GM21381 (cell line): ENCODE results near the gene PLP1.
"Not testable (repeated sequence)": the region's sequence is repeated elsewhere in the genome, so short reads cannot be mapped to it uniquely, and the experiment has no call there.

Experiments
- ATAC-seq: cut with Tn5 transposase; IDR thresholded peaks from one replicate; pipeline ENCODE4 v1.9.1; 2021; ENCODE audit warnings: mild to moderate bottlenecking, moderate library complexity; ENCODE audit not compliant: unreplicated experiment

The PLP1 gene

DNA sequence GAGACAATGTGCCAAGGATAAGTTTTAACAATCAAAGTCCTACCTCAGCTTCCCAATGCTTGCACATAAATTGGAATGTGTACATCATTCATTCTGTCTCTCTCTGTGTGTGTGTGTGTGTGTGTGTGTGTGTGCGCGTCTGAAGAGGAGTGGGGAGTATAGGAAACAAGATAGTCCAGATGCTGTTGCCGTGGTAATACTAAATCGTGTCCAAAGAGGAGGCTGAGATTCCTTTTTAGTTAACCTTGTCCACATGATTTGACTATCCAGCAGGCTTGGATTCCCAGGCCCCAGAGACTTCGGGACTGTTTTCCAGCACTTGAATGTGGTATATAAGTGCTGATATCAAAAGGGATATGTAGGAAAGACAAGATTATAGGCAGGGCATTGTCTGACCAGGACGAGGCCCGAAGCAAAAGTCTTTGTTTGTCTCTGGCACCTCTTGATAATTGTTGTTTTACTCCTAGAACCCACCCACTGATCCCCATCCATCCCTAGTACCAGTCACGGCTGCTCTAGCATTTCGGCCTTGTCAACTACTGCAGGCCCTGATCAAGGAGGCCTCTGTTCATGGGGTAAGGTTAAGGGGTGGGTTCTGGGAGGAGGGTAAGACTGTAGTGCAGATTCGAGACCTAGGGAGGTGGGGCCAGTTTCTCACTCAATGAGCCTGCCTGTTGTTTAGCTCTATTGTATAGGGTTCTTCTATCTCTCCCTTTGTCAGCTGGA, 3.9 kb downstream of the PLP1 start:
- no peak for ATAC-seq

- no peak for ATAC-seq
These were observed 4.4 kb downstream of the PLP1 start for GRCh38 chrX:103781062-103781402.

- no peak for ATAC-seq
These were observed 5.1 kb downstream of the PLP1 start for GRCh38 chrX:103781706-103782105.

GRCh38 chrX:103782640-103783039, 6.0 kb downstream of the PLP1 start:
- no peak for ATAC-seq

DNA sequence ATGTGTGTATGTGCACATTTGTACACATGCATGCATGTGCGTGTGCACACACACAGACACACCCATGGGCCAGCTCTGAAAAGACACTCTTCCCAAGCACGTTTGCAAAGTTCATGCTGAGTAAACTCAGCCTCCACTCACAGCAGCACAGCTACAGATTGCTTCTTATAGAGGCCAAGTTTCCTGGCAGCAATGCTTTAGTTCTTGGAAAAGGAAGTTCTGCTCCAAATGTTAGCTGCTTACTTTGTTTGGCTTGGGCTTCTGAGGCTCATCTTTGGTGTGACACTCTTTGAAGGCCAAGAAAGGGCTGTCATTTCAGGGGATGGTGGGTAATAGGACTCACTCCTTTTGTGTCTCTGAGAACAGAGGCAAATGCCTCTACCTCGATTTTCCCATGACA, 6.6 kb downstream of the PLP1 start:
- no peak for ATAC-seq

DNA sequence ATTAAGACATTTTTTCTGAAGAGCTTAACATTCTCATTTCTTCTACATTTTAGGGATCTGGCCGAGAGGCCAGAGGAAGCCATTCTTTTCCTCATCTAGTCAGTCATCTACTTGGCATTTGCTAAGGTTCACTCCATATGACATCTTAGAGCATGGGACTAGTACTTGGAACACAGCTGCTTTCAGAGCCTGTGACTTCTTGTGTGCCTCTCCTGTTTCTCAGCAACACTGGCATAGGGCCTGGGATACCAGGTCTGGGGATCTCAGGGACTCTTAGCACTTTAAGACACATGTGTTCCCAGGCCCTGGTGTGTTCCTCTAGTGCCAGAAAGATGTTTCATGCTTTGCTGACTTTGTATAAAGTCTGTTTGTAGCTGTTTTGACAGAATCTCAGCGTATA, 7.3 kb downstream of the PLP1 start:
- no peak for ATAC-seq

DNA sequence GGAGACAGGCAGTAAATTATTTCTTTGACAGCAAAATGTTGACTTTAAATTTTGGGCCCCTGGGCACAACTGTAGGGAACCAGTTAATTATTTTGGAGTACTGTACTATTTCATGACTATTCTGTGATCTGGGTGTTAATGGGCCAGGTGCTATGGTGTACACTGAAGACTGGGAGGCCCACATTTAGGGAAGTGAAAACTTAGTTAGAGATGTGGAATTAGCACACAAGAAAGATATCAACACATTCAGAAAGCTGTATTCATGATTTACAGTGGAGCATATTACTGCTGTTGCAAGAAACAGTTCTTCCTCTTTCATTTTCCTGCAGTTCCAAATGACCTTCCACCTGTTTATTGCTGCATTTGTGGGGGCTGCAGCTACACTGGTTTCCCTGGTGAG, 12.4 kb downstream of the PLP1 start:
- ATAC-seq: peak; percentile 88

DNA sequence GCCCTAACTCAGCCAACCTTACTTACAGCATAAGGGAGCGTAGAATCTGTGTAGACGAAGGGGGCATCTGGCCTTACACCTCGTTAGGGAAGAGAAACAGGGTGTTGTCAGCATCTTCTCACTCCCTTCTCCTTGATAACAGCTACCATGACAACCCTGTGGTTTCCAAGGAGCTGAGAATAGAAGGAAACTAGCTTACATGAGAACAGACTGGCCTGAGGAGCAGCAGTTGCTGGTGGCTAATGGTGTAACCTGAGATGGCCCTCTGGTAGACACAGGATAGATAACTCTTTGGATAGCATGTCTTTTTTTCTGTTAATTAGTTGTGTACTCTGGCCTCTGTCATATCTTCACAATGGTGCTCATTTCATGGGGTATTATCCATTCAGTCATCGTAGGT, 14.6 kb downstream of the PLP1 start:
- ATAC-seq: no peak

- no peak for ATAC-seq
These were observed 15.3 kb downstream of the PLP1 start for GRCh38 chrX:103791826-103792485.

DNA sequence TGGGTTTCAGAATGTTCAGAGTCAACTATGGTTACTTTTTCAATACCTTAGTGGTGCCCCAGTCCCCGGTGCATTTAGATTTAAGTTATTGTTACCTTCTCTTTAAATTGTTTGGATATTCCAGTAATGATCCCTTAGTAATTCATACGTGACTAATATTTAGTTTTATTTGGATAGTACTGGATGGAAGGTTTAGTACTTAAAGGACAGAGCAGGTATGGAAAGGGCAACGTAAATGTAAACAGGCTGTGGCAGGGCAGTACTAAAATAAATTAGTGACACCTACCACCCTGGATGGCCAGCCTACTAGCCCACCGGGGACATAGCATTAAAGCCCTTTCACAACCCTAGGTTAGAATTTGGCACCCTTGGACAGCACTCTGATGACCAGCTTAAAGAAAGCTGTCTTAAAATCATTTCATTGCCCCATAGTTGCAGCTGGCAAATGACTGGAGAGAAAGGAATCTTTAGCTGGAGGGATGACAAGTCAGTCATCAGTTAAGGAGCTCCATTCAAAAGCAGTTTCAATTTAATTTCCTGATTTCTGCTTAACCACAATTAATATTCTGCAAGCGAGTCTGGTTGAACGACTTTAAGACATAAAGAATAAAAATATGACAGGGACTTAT, 16.4 kb downstream of the PLP1 start:
- ATAC-seq: no peak

DNA sequence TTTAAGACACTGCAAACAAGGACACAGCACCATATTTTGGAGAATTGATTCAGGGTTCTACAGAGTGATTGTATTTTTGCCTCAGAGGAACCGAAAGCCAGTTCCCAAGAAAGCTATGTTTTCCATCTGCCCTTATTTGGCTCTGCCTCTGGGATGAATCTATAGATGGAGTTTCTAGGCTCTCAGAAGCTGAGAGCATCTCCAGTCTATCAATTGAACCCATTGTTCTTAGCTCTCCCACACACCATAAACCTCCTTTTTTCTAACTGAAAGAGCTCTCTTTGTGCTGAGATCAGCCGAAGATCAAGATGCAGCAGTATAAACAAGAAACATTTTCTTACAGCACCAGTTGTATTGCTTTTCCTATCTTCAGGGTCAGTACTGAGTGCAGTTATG, 16.9 kb downstream of the PLP1 start:
- ATAC-seq: no peak

DNA sequence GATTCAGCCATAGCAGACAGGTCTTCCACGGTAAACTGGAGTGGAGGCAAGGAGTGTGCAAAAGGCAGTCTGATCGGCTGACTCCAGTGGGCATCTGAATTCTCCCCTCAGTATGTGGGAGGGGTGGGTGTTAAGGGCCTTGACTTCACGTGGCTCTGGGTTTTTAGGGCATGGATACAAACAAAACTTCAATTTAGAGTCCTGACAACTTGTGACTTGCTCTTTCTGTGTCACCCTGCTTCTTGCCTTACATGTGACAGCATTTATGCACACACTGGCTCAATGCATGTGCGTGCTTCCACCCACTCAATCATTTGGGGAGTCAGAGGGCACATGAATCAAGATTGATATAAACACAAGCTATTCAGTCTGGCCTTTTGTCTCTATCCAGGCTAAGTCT, 17.5 kb downstream of the PLP1 start:
- no peak for ATAC-seq

- no peak for ATAC-seq
These were observed 21.1 kb downstream of the PLP1 start for GRCh38 chrX:103797691-103798090.

- no peak for ATAC-seq
These were observed 23.7 kb downstream of the PLP1 start for GRCh38 chrX:103800318-103800717.

GRCh38 chrX:103805860-103806259, 29.2 kb downstream of the PLP1 start:
- no peak for ATAC-seq

DNA sequence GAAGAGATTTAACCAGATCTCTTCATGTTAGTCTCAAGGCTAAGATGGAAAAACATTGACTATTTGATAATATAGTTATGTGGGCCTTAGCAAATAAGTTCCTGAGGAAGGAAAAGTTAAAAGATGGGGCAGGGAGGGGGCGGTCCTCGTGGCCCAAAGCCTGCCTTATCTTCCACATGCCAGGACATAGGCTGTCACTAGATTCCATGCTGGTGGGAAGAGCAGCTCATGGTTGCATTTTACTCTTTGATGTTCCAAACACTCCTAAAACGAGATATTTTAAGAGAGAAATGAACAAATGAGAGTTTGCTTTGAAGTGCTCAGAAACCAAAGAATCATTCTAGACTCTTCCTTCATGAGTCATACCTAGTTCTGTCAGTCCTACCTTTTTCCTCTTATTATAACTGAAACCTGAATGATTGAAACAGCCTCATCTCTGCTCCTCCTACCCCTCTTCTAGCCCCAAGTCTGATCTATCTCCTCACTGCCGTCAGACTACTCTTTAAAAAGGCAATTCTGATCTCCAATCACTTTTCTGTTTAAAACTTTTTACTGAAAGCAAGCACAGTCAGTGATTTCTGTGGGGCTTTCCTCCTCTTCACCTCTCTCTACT, 30.3 kb downstream of the PLP1 start:
- ATAC-seq: no peak

GRCh38 chrX:103811858-103812257, 35.2 kb downstream of the PLP1 start:
- no peak for ATAC-seq

GRCh38 chrX:103817101-103817500, 40.5 kb downstream of the PLP1 start:
- ATAC-seq: not testable (repeated sequence)

- ATAC-seq: no peak
These were observed 40.9 kb downstream of the PLP1 start for GRCh38 chrX:103817502-103817901.

DNA sequence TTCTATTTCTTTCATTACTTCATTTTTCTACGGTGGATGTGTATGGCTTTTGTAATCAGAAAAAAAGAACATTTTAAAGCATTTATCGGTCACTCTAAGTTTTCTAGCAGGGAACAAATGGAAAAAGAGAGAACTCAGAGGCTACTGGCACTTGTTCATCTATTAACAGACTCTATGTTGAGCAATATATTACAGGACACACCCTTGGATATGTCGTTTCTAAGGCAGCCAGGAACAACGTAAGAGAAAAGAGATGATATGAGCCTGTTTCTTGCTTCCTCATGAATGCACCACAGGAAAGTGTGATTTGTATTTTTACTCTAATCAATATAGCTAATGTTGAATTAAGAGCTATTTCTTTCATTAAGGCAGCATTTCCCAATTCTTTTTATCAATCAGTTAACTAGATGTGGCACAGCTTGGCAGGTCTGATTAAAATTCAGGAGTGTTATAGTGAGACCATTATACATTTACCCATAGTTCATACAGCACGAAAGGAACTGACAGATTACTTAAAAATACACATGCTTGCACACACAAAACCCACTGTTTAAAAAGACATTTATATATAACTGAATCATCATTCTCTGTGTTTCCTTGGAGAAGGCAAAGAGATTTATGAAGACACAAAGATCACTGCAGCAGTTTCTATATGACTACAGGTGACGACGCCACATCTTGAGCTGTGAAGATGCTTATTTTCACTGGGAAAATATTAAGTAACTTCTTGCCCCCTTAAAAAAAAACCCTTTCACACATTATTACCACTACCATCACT, 42.4 kb downstream of the PLP1 start:
- ATAC-seq: no peak

DNA sequence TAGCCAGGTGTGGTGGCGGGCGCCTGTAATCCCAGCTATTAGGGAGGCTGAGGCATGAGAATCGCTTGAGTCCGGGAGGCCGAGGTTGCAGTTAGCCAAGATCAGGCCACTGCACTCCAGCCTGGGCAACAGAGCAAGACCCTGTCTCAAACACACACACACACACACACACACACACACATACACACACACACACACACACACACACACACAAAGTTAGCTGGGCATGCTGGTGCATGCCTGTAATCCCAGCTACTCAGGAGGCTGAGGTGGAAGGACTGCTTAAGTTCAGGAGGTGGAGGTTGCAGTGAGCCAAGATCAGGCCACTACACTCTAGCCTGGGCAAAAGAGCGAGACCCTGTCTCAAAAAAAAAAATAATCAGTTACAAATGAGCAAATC, 44.2 kb downstream of the PLP1 start:
- ATAC-seq: not testable (repeated sequence)
